Erythroblast (primary cell): ENCODE data around the gene KRTAP10-10.
"Not testable (repeated sequence)": the region's sequence is repeated elsewhere in the genome, so short reads cannot be mapped to it uniquely, and the experiment has no call there.

ENCODE experiments used
- GATA1 ChIP-seq: IDR thresholded peaks from 2 replicates; pipeline ENCODE4 v1.6.1; 2011; ENCODE audit warnings: low read depth, mild to moderate bottlenecking, control low read depth, low read length, moderate library complexity
- POLR2A ChIP-seq: IDR thresholded peaks from 2 replicates; pipeline ENCODE4 v1.6.1; 2011; ENCODE audit warnings: mild to moderate bottlenecking, low read length

DNA sequence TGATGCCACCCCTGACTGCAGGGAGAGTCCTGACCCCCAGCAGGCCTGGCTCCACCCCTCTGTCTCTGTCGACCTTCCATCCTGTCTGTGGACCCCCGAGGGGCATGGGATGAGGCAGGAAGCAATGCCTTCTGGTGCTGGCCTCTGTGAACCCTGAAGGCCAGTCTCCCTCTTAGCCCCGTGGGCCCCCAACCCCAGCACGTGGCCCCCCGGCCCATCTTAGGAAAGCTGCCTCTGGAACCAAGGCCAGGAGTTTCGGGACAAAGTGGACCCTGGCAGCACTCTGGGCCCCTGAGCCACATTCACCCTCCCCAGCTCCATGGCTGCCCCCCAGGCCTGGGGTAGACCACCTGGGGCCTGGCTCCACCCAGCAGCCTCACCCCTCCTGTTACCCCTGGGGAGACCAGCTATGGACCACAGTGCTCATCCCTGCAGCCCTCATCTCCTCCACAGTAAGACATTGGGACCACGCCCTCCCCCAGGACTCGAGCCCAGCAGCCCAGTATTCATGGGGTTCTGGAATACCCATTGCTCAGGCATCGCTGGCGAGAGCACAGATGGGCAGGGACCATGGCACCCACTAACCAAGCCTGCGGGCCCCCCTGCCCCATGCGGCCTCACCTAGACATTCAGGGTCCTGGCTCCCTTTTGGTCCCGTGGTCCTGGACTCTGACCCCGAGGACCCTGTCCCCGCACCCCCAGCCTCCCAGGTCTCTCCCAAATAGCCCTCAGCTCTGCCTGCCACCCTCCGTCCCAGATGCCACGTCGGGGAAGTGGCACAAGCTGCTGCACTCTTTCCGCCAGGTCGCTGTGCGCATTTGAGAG is 1.6 kb downstream of the KRTAP10-10 start:
- not testable (repeated sequence) for TF ChIP-seq POLR2A, GATA1
